GM19238 (cell line): ENCODE results near the gene COA4.
"Not testable (repeated sequence)": the region's sequence is repeated elsewhere in the genome, so short reads cannot be mapped to it uniquely, and the experiment has no call there.

ENCODE experiments used
- DNase-seq: peaks from one replicate; pipeline ENCODE4 v3.0.0; 2011; ENCODE audit warnings: low spot score; ENCODE audit not compliant: insufficient read length

COA4 gene

GRCh38 chr11:73876424-73877310 is at the start of gene COA4, which contains the start of gene PAAF1:
Gene COA4, minus strand, starts transcription at chr11:73876846. Its CDS starts 3,468 bp downstream, at chr11:73873378.
Gene PAAF1, plus strand, starts transcription at chr11:73876999. Its CDS starts 23 bp downstream, at chr11:73877022.
- DNase-seq, result peak; percentile 95

- no peak for DNase-seq
These were observed 44.5 kb upstream of the COA4 start for GRCh38 chr11:73921180-73921579.

DNA sequence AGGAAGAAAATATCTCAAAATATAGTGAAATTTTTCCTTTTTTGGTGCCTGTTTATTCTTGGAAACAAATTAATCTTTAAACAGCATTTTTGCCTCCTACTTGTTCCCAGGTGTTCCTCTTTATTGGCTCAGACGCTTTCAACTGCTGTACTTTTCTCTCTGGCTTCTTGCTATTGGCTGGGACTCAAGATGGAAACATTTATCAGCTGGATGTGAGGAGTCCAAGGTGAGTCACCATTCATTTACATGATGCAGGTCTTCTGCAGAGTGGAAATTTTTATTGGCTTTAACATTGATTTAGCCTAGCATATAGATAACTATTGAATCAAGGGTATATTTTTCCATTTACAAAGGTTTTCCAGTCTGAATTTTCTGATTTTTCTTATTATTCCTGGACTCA is 39.8 kb upstream of the COA4 start:
- DNase-seq, result no peak

DNA sequence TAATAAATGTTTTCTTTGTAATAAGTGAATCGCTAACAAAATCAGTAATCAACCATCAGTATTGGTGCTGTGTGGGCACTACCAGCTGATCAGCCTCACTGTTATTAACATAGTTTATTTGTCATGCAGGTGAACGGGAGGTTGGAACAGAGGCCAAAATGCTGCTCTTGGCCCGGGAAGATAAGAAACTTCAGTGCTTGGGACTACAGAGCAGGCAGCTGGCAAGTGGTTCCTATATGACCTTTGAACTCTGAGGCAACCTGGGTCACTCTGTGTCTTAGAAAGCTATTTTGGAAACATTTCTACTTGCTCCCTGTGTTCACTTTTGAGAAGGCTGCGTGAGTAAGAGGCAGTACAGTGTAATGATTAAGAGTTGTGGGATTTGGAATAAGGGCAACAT is 37.6 kb upstream of the COA4 start:
- no peak for DNase-seq

GRCh38 chr11:73913472-73913871 is 36.8 kb upstream of the COA4 start:
- no peak for DNase-seq

DNA sequence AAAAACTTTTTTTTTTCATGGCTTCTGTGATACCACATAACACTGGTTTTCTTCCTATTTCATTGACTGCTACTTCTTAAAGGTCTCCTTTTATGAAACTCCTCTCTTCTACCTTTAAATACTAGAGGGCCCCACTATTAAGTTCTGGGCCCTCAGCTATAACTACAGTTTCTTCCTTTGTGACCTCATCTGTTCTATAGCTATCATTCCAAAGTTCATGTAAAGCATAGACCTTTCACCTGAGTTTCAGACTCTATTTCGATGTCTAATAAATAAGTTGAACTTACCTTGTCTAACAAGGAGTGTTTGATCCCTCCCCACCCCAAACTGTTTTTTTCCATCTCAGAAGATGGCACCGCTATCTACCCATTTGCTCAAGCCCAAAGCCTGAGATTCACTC is 35.4 kb upstream of the COA4 start:
- DNase-seq, result no peak

GRCh38 chr11:73907191-73907590 is 30.5 kb upstream of the COA4 start:
- no peak for DNase-seq

DNA sequence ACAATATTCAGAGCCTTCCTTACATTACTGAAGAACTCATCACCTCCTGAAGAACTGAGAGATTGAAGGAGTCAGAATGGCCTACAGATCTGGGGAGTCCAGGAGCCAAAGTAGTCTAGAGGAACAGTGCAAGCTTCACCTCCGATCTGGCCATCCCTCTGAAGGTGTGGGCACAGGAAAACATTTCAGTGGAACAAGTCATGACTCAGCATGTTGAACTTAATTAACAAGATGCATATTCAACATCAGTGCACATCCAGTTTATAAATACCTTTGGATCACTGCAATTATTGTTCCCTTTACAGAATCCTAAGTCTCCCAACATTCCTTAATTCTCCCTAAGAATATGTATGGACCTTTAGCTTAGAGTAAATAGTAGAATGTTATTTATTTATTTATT is 25.7 kb upstream of the COA4 start:
- no peak for DNase-seq

DNA sequence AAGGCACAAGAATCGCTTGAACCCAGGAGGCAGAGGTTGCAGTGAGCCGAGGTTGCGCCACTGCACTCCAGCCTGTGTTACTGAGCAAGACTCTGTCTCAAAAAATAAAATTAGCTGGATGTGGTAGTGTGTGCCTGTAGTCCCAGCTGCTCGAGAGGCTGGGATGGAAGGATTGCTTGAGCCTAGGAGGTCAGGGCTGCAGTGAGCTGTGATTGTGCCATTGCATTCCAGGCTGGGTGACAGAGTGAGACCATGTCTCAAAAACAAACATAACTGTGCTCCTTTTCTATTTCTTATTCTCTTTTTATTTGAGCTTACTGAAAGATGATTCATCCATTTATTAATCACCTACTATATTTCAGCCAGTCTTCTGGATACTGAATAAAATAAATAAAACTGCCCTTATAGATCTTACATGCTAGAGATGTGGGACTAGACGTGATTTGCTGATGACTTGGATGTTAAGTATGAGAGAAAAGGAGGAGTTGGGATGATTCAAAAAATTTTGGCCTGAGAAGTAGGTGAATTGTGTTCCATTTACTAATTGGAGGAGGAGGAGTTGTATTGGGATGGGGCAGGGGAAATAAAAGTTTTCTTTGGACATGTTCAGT is 18.2 kb upstream of the COA4 start:
- no peak for DNase-seq

DNA sequence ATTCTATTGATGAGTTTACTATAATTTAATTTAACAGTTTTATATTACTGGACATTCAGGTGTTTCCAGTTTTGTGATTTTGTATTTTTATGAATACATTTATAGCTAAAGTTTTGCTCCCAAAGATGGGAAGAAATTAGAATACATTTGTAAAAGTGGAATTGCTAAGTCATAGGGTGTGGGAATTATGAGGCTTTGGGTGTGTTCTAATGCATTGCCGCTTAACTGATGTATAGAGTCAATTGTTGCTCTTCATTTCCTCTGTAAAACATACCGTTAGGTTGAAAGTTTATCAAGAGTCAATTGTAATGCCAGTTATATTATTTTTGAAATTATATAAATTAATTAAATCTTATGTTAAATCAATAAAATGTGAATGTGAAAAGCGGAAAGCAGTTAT is 16.4 kb upstream of the COA4 start:
- no peak for DNase-seq

- DNase-seq, result no peak
These were observed 12.9 kb upstream of the COA4 start for GRCh38 chr11:73889536-73889935.

GRCh38 chr11:73889019-73889418 is 12.4 kb upstream of the COA4 start:
- no peak for DNase-seq

DNA sequence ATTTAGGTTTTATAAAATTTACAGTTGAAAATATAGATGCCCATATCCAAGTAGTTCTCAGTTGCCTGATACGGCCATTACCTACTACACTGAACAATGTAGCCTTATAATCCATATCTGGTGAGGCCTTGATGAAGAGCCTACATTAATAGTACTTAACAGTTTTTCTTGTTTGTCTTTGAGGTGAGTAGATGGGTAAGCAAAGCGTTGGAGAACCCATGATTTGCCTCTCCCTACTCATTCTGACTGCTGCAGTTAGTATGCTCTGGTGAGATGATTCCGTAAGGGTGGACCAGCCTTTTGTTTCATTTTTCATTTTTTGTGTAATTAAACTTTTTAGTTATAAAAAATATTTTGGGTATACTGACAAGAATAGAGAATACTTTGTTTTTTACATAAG is 11.6 kb upstream of the COA4 start:
- DNase-seq, result no peak

- DNase-seq, result no peak
These were observed 7.2 kb upstream of the COA4 start for GRCh38 chr11:73883856-73884255.

DNA sequence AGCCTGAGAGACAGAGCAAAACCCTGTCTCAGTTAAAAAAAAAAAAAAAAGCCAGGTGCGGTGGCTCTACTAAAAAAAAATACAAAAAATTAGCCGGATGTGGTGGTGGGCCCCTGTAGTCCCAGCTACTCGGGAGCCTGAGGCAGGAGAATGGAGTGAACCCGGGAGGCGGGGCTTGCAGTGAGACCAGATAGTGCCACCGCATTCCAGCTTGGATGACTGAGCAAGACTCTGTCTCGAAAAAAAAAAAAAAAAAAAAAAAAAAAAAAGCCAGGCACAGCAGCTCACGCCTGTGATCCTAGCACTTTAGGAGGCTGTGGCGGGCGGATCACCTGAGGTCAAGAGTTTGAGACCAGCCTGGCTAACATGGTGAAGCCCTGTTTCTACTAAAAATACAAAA is 3.8 kb upstream of the COA4 start:
- not testable (repeated sequence) for DNase-seq

GRCh38 chr11:73878771-73879170 is 2.1 kb upstream of the COA4 start:
- DNase-seq, result no peak

GRCh38 chr11:73875840-73876239 is 806 bp downstream of the COA4 start:
- no peak for DNase-seq

- DNase-seq, result no peak
These were observed 1.3 kb downstream of the COA4 start for GRCh38 chr11:73875380-73875779.

GRCh38 chr11:73872749-73873357 is 3.8 kb downstream of the COA4 start:
- DNase-seq, result no peak

DNA sequence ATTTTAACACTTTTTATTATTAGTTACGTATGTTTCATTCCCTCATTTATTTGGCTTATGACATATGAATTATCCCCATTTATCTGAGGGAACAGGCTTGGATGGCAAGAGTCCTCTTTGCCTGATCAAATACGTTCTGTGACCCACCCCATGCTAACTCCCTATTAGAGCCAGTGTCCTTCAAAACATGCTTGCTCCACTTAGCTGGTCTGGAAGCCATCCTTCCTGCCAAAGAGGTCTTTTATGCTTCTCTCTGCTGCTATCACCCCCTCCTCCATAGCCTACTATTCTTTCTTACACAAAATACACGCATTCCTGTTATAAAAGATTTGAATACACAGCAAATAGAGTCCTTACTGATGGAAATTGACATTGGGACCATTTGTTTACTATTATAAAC is 6.4 kb downstream of the COA4 start:
- no peak for DNase-seq

DNA sequence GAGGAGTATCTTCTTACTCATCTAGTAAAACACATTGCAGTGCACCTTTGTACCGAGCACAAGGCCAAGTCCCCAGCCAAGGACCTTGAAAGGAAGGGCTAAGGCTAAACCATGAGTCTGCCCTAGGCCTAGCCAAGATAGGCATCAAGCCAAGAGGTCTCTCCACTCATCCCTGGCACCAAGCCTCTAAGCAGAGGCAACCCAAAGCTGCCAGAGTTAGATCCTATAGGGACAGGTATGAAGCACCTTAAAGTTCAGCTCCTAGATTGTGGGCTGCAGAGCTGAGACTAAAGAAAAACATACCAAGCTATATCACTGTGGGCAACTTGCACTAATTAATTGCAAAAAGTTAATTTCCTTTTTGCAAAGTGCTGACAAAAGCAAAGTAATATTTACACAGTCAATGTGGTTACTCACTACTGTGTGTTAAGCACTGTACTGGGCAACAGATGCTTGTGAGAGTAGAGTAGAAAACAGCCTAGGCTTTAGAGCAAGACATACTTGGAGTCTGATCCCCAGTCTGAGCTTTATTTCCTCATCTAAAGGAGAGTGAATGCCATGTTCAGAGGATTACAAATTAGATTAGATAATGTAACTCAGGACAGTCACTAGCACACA is 7.2 kb downstream of the COA4 start:
- DNase-seq, result no peak

DNA sequence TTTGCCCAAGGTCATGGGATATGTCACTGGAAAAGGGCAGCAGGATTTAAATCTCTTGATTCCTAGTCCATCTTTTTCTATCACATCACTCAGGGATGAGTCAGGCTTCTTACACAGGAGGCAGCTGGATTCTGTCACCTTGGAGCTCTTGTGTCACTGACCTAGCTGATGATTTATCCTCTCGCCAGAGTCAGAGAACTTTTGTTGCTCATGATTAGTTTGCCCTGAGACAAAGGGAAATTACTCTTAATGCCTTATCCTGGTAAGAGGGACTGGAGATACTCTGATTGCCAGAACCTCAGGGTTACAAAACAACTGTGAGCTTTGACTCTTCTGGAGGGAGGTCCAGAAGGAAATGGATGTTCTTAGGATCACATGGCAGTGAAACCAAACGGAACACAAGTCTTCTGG is 10.1 kb downstream of the COA4 start:
- DNase-seq, result no peak
